ENCODE data around the gene ARHGEF33. TPM values are rescaled to one million over a fixed set of nuclear protein-coding genes. Genes with fewer than 3 reads are reported as not detected.

ARHGEF33 gene
- total and polyA plus RNA-seq, 2 of the 13 experiments (the other 11 are each of a cell fraction or from before 2014, with no cell fraction given) = 0.04 TPM; not detected in 1

DNA sequence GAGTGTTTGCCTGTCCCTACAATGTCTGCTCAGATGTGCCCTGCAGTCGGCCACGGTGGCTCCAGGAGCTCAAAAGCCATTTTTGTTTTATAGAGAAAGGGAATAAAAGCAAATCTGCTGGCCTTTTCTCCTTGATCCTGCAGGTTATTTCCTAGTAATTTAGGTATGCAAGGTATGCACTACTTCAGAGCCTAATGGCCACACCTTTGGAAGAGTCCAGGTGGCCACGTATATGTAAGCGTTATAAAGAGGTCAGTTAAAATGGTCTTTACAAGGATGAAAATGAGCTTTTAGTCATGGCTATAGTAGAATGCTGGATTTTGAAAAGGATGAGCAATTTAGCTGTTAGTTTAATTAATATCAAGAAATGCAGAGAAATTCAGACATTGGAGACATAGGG, 81.7 kb downstream of the ARHGEF33 start (continued):
- TF ChIP-seq, protein P1, sequence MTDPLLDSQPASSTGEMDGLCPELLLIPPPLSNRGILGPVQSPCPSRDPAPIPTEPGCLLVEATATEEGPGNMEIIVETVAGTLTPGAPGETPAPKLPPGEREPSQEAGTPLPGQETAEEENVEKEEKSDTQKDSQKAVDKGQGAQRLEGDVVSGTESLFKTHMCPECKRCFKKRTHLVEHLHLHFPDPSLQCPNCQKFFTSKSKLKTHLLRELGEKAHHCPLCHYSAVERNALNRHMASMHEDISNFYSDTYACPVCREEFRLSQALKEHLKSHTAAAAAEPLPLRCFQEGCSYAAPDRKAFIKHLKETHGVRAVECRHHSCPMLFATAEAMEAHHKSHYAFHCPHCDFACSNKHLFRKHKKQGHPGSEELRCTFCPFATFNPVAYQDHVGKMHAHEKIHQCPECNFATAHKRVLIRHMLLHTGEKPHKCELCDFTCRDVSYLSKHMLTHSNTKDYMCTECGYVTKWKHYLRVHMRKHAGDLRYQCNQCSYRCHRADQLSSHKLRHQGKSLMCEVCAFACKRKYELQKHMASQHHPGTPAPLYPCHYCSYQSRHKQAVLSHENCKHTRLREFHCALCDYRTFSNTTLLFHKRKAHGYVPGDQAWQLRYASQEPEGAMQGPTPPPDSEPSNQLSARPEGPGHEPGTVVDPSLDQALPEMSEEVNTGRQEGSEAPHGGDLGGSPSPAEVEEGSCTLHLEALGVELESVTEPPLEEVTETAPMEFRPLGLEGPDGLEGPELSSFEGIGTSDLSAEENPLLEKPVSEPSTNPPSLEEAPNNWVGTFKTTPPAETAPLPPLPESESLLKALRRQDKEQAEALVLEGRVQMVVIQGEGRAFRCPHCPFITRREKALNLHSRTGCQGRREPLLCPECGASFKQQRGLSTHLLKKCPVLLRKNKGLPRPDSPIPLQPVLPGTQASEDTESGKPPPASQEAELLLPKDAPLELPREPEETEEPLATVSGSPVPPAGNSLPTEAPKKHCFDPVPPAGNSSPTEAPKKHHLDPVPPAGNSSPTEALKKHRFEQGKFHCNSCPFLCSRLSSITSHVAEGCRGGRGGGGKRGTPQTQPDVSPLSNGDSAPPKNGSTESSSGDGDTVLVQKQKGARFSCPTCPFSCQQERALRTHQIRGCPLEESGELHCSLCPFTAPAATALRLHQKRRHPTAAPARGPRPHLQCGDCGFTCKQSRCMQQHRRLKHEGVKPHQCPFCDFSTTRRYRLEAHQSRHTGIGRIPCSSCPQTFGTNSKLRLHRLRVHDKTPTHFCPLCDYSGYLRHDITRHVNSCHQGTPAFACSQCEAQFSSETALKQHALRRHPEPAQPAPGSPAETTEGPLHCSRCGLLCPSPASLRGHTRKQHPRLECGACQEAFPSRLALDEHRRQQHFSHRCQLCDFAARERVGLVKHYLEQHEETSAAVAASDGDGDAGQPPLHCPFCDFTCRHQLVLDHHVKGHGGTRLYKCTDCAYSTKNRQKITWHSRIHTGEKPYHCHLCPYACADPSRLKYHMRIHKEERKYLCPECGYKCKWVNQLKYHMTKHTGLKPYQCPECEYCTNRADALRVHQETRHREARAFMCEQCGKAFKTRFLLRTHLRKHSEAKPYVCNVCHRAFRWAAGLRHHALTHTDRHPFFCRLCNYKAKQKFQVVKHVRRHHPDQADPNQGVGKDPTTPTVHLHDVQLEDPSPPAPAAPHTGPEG (CRISPR knock-in tag; IDR thresholded peaks at IDR 0.05) = no peak
- TF ChIP-seq CBFB (CRISPR knock-in tag; IDR thresholded peaks at IDR 0.05) = no peak
- TF ChIP-seq HES4 (CRISPR knock-in tag; IDR thresholded peaks at IDR 0.05; ENCODE audit: borderline replicate concordance) = no peak
- TF ChIP-seq, protein P2, sequence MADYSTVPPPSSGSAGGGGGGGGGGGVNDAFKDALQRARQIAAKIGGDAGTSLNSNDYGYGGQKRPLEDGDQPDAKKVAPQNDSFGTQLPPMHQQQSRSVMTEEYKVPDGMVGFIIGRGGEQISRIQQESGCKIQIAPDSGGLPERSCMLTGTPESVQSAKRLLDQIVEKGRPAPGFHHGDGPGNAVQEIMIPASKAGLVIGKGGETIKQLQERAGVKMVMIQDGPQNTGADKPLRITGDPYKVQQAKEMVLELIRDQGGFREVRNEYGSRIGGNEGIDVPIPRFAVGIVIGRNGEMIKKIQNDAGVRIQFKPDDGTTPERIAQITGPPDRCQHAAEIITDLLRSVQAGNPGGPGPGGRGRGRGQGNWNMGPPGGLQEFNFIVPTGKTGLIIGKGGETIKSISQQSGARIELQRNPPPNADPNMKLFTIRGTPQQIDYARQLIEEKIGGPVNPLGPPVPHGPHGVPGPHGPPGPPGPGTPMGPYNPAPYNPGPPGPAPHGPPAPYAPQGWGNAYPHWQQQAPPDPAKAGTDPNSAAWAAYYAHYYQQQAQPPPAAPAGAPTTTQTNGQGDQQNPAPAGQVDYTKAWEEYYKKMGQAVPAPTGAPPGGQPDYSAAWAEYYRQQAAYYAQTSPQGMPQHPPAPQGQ (CRISPR knock-in tag; IDR thresholded peaks at IDR 0.05; ENCODE audit: borderline replicate concordance) = no peak
- TF ChIP-seq ZNF768 (CRISPR knock-in tag; IDR thresholded peaks at IDR 0.05) = no peak
- no peak for TF ChIP-seq RBM39 (IDR thresholded peaks at IDR 0.05; ENCODE audit: low read depth, low read length, poor library complexity, severe bottlenecking)
- no peak for TF ChIP-seq MED13 (CRISPR knock-in tag; IDR thresholded peaks at IDR 0.05)
- no peak for TF ChIP-seq POLR2AphosphoS2 (IDR thresholded peaks at IDR 0.05; ENCODE audit: low read depth, low read length)
